GM12878 (cell line): ENCODE measurements around the gene CREB5. TPM values are rescaled to one million over a fixed set of nuclear protein-coding genes. Genes with fewer than 3 reads are reported as not detected.

Experiments
- ATAC-seq: fragments of 200-7000 bp; cut with Tn5 transposase; 3 replicates; pipeline ENCODE4 v1.9.1; 2020; ENCODE audit warnings: mild to moderate bottlenecking, moderate library complexity
- BruUV-seq: library from RNA; stranded (reverse); fragments of 400-500 nt; replicated peaks from 2 replicates; lab custom pipeline; 2021; lab: Mats Ljungman, UMichigan
- CTCF ChIA-PET: fragments of 300-600 bp; sonication (Branson Sonifier 250); formaldehyde crosslinking; extraction: SDS; loops from one replicate; lab custom pipeline; 2021; ENCODE audit warnings: inconsistent platforms; lab: Yijun Ruan, JAX
- POLR2A ChIA-PET: fragments of 350-600 bp; formaldehyde crosslinking; extraction: SDS; loops from one replicate; lab custom pipeline; 2021; ENCODE audit warnings: inconsistent platforms; lab: Charles Lee
- RAD21 ChIA-PET: fragments of 300-600 bp; sonication (Branson Sonifier 250); formaldehyde crosslinking; loops from one replicate; lab custom pipeline; 2023; ENCODE audit warnings: antibody characterized with exemption; ENCODE audit not compliant: unreplicated experiment; lab: Charles Lee
- SMC1A ChIA-PET: fragments of 300-600 bp; sonication (Branson Sonifier 250); formaldehyde crosslinking; loops from one replicate; lab custom pipeline; 2023; ENCODE audit not compliant: unreplicated experiment, uncharacterized antibody; lab: Charles Lee
- DNase-seq: peaks from one replicate; pipeline ENCODE4 v3.0.0-alpha.2; 2011; ENCODE audit warnings: low read depth, low spot score
- FAIRE-seq: peaks from 3 replicates; lab custom pipeline; 2011; peaks lifted over from hg19 to GRCh38; lab: Jason Lieb, UNC
- H2AFZ ChIP-seq: 2 replicates; pipeline ENCODE4 v1.6.0; 2011; ENCODE audit warnings: low read depth, low read length, control low read depth; ENCODE audit not compliant: control insufficient read depth
- H3K27ac ChIP-seq: 2 replicates; pipeline ENCODE4 v1.5.1; 2011; ENCODE audit warnings: control low read depth; ENCODE audit not compliant: control insufficient read depth, insufficient read depth
- H3K27me3 ChIP-seq, 2 experiments: replicated peaks in 1 of 2; 2 replicates each; pipeline versions ENCODE4 v1.6.0 to v1.6.1; 2011; ENCODE audit warnings: low read length in 1 of 2; ENCODE audit not compliant: control insufficient read depth in 2 of 2, insufficient read depth in 2 of 2
- H3K36me3 ChIP-seq, 2 experiments: 2 replicates each; pipeline ENCODE4 v1.5.1; 2011; ENCODE audit warnings: low read length in 1 of 2; ENCODE audit not compliant: control insufficient read depth in 2 of 2, insufficient read depth in 2 of 2
- H3K4me1 ChIP-seq: 2 replicates; pipeline ENCODE4 v1.6.1; 2011; ENCODE audit warnings: mild to moderate bottlenecking, low read length, moderate library complexity, mixed read lengths; ENCODE audit not compliant: control insufficient read depth, insufficient read depth
- H3K4me2 ChIP-seq: 2 replicates; pipeline ENCODE4 v1.6.0; 2011; ENCODE audit warnings: control low read depth; ENCODE audit not compliant: control insufficient read depth, insufficient read depth
- H3K4me3 ChIP-seq: fragments of 200-600 bp; sonication (generic); 2 replicates; pipeline ENCODE4 v1.5.1; 2016
- H3K79me2 ChIP-seq: 2 replicates; pipeline ENCODE4 v1.6.0; 2011; ENCODE audit warnings: low read length; ENCODE audit not compliant: control insufficient read depth, insufficient read depth
- H3K9ac ChIP-seq: 2 replicates; pipeline ENCODE4 v1.8.0; 2011; ENCODE audit warnings: low read length, control low read depth, mixed read lengths; ENCODE audit not compliant: control insufficient read depth, insufficient read depth
- H3K9me3 ChIP-seq: replicated peaks from 3 replicates; pipeline ENCODE4 v1.5.1; 2011; ENCODE audit warnings: mild to moderate bottlenecking, low read length; ENCODE audit not compliant: control insufficient read depth, insufficient read depth
- H4K20me1 ChIP-seq: 2 replicates; pipeline ENCODE4 v1.6.0; 2011; ENCODE audit not compliant: control insufficient read depth, insufficient read depth
- ATF3 ChIP-seq: IDR thresholded peaks from 2 replicates; pipeline ENCODE4 v1.6.1; 2011; ENCODE audit warnings: low read depth, mild to moderate bottlenecking, low read length, moderate library complexity, borderline replicate concordance; ENCODE audit errors: extremely low read depth
- CREB1 ChIP-seq: IDR thresholded peaks from 2 replicates; pipeline ENCODE4 v1.6.1; 2012; ENCODE audit warnings: low read depth, mild to moderate bottlenecking, inconsistent platforms
- HDAC2 ChIP-seq: fragments of 200-600 bp; sonication (generic); IDR thresholded peaks from 2 replicates; pipeline ENCODE4 v1.6.1; 2017
- NFXL1 ChIP-seq: fragments of 450-650 bp; IDR thresholded peaks from 2 replicates; pipeline ENCODE4 v1.6.1; 2017; ENCODE audit warnings: antibody characterized with exemption, mild to moderate bottlenecking, borderline replicate concordance
- POU2F2 ChIP-seq: IDR thresholded peaks from 3 replicates; pipeline ENCODE4 v1.6.1; 2011; ENCODE audit warnings: low read depth, mild to moderate bottlenecking, low read length, borderline replicate concordance
- SMAD1 ChIP-seq: fragments of 450-650 bp; IDR thresholded peaks from 2 replicates; pipeline ENCODE4 v1.6.1; 2018; ENCODE audit warnings: mild to moderate bottlenecking, low read depth; ENCODE audit not compliant: partially characterized antibody
- SP1 ChIP-seq: IDR thresholded peaks from one replicate; pipeline ENCODE4 v1.6.1; 2011; ENCODE audit warnings: low read depth, low read length
- SPI1 ChIP-seq: IDR thresholded peaks from 2 replicates; pipeline ENCODE4 v1.6.1; 2011; ENCODE audit warnings: low read depth, mild to moderate bottlenecking, low read length, moderate library complexity, borderline replicate concordance; ENCODE audit not compliant: insufficient read depth
- STAT1 ChIP-seq: fragments of 450-650 bp; conservative IDR thresholded peaks from 2 replicates; pipeline ENCODE4 v1.6.1; 2014; ENCODE audit warnings: antibody characterized with exemption, mild to moderate bottlenecking
- SUPT20H ChIP-seq: IDR thresholded peaks from 2 replicates; pipeline ENCODE4 v1.6.1; 2011; ENCODE audit warnings: low read depth, mild to moderate bottlenecking, low read length, moderate library complexity, borderline replicate concordance; ENCODE audit not compliant: control insufficient read depth
- ZBTB11 ChIP-seq: fragments of 450-650 bp; formaldehyde crosslinking; IDR thresholded peaks from 2 replicates; pipeline ENCODE4 v1.5.0; 2022; ENCODE audit warnings: mild to moderate bottlenecking, missing genetic modification characterization
- ZZZ3 ChIP-seq: IDR thresholded peaks from 2 replicates; pipeline ENCODE4 v1.6.1; 2011; ENCODE audit warnings: low read depth; ENCODE audit not compliant: control insufficient read depth, insufficient read length
- WGBS: methylation state at CpG from one replicate; pipeline ENCODE4 v1.1.6; 2016; ENCODE audit warnings: low lambda C conversion rate; ENCODE audit not compliant: insufficient replicate concordance, insufficient coverage; ENCODE audit errors: missing lambda C conversion rate; 5-methylcytosine and 5-hydroxymethylcytosine counted together
- in situ Hi-C: fragments of 300-500 bp; cut with MboI; formaldehyde crosslinking; loops from 9 replicates; pipeline ENCODE4 v1.14.3; 2018; ENCODE audit warnings: mixed read lengths
- intact Hi-C: fragments of 100-400 bp; cut with micrococcal nuclease; formaldehyde crosslinking; loops from one replicate; pipeline ENCODE4 v1.14.2; 2022; ENCODE audit not compliant: unreplicated experiment
- polyA plus RNA-seq, 11 experiments: library from polyadenylated mRNA; depleted of rRNA in 4 of 11; unstranded in 6 of 11; stranded (reverse) in 5 of 11; fragments of >200 nt; fragmentation: Nextera tagmentation in 4 of 11; fragmentation: Illumina TruSeq in 1 of 11; extraction: Ambion mirVana in 4 of 11; extraction: Trizol in 1 of 11; gene quantifications; 1 replicate in 1 of 11; 2 replicates in 10 of 11; pipeline versions ENCODE4 v1.2.1 to v1.2.3, GENCODE V29; 2011 to 2016; ENCODE audit warnings: inconsistent platforms in 2 of 11, missing spikeins in 2 of 11, low read depth in 1 of 11
- total RNA-seq, 4 experiments: library from RNA; depleted of rRNA in 3 of 4; stranded (reverse); fragments of >200 nt in 3 of 4; fragmentation: Illumina TruSeq in 1 of 4; extraction: Trizol in 1 of 4; gene quantifications; 2 replicates each; pipeline versions ENCODE4 v1.2.1 to v1.2.3, GENCODE V29; 2013 to 2021

Gene CREB5
- total and polyA plus RNA-seq, 10 of the 15 experiments (the other 5 are each of a cell fraction or from before 2014, with no cell fraction given): 12.9 to 74.1 (median 53.0) TPM

- H3K4me1 ChIP-seq: no peaks in the 10 kb centered on the region
- no peaks in the 10 kb centered on the region for H4K20me1 ChIP-seq
- no peak overlapping the region for H3K4me2 ChIP-seq
- no peak overlapping the region for H3K9ac ChIP-seq
- peaks cover 0 to 1% of the 10 kb centered on the region in 2 experiments; a peak in 2 of 4 replicates for H3K36me3 ChIP-seq
- no peak for TF ChIP-seq ATF3
- TF ChIP-seq HDAC2: no peak
- TF ChIP-seq SPI1: no peak
- TF ChIP-seq ZZZ3: no peak
- TF ChIP-seq POU2F2: no peak
- TF ChIP-seq STAT1: no peak
- TF ChIP-seq SUPT20H: no peak
- TF ChIP-seq SMAD1: no peak
- no peak for TF ChIP-seq NFXL1
- no peak for TF ChIP-seq ZBTB11 (CRISPR knock-in tag)
- no peak for TF ChIP-seq CREB1
- TF ChIP-seq SP1: no peak
- H2AFZ ChIP-seq: no peak overlapping the region
- SMC1A ChIA-PET: interaction anchor here (1.3 to 2.4 kb wide), 2 partner anchors 14 to 15 kb away, joined by 4 to 6 read pairs; no protein-coding TSS in a partner anchor
- CTCF ChIA-PET: interaction anchor here (1.0 to 1.5 kb wide), 3 partner anchors 9 to 30 kb away, joined by 3 to 4 read pairs (median 3); no protein-coding TSS in a partner anchor
- POLR2A ChIA-PET: no interaction called here
- no peak overlapping the region for H3K4me3 ChIP-seq
- no peaks in the 10 kb centered on the region for H3K79me2 ChIP-seq
- intact Hi-C loops (no loop called here), in situ Hi-C loops (no loop called here)
- no peak overlapping the region for H3K27ac ChIP-seq
- FAIRE-seq (no peak), DNase-seq (no peak), ATAC-seq (no peak)
- BruUV-seq: no TSS peak
- H3K9me3 ChIP-seq: no peaks in the 10 kb centered on the region
- no peaks in the 10 kb centered on the region for H3K27me3 ChIP-seq
- RAD21 ChIA-PET: no interaction called here
- 15% methylated on average over 5 of the region's 5 CpGs for WGBS
These were observed 318.9 kb downstream of the CREB5 start for GRCh38 chr7:28731092-28731658.
